ENCODE results near the gene JAG2. TPM values are rescaled to one million over a fixed set of nuclear protein-coding genes. Genes with fewer than 3 reads are reported as not detected.

JAG2 gene
- total RNA-seq, 1 experiment from 2014 or later, result 12.2 TPM

DNA sequence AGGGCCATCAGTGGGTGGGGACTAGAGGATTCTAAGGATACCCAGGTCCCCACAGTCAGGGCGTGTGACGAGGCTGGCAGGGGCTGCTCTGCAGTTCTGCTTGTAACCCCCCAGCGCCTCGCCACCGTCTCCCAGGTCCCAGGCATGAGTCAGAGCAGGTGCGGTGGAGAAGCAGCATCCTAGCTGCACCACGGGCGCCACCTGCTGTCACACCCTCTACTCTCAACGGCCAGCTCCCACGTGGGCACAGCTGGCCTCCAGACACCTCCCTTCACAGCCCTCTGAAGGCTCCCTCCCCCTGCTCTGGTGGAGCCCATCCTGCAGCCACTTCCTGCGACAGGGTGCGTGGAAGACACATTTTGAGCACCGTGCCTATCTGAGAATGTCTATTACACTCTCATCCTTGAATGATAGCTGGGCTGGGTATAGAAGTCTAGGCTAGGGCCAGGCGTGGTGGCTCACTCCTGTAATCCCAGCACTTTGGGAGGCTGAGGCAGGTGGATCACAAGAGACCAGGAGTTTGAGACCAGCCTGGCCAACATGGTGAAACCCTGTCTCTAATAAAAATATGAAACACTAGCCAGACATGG lies 19.5 kb upstream of the JAG2 start:
- CTCF ChIA-PET, result interaction anchor here (0.6 to 2.9 kb wide), 11 partner anchors 7 to 102 kb away, joined by 3 to 28 read pairs (median 4); partner anchors contain the start of genes JAG2 and NUDT14
- POLR2A ChIA-PET, result no interaction called here
- Mint-ChIP-seq H3K27ac (no peak overlapping the region), H3K9me3 (peaks cover 12% of the 10 kb centered on the region), H3K4me1 (peaks cover 12% of the 10 kb centered on the region), H3K27me3 (ENCODE audit: low read depth) (peaks cover 17% of the 10 kb centered on the region), H3K36me3 (no peaks in the 10 kb centered on the region), H3K4me3 (no peak overlapping the region)
- TF ChIP-seq HMGXB4 (CRISPR knock-in tag; IDR thresholded peaks at IDR 0.05) (no peak), USF2 (CRISPR knock-in tag; IDR thresholded peaks at IDR 0.05) (peak; percentile 27; the same call in 1 of the 2 replicates), MXD4 (CRISPR knock-in tag; IDR thresholded peaks at IDR 0.05; ENCODE audit: borderline replicate concordance) (no peak), ZNF396 (CRISPR knock-in tag; IDR thresholded peaks at IDR 0.05; ENCODE audit: borderline replicate concordance) (no peak)
- TF ChIP-seq, protein P1, sequence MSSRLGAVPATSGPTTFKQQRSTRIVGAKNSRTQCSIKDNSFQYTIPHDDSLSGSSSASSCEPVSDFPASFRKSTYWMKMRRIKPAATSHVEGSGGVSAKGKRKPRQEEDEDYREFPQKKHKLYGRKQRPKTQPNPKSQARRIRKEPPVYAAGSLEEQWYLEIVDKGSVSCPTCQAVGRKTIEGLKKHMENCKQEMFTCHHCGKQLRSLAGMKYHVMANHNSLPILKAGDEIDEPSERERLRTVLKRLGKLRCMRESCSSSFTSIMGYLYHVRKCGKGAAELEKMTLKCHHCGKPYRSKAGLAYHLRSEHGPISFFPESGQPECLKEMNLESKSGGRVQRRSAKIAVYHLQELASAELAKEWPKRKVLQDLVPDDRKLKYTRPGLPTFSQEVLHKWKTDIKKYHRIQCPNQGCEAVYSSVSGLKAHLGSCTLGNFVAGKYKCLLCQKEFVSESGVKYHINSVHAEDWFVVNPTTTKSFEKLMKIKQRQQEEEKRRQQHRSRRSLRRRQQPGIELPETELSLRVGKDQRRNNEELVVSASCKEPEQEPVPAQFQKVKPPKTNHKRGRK (CRISPR knock-in tag; IDR thresholded peaks at IDR 0.05; ENCODE audit: borderline replicate concordance), result no peak
- DNase-seq (ENCODE audit: low spot score) (peak; percentile 52), ATAC-seq (0 out of 2 replicates have a peak, but pooled peaks have one; percentile 34)

- ATAC-seq (no peak), DNase-seq (ENCODE audit: low spot score) (no peak)
- no peaks in the 10 kb centered on the region for H3K36me3 Mint-ChIP-seq
- ChIA-PET CTCF (interaction anchor here (0.9 to 2.9 kb wide), 5 partner anchors 11 to 96 kb away, joined by 4 to 28 read pairs (median 6); partner anchors contain the start of gene JAG2), POLR2A (no interaction called here)
- H3K27ac Mint-ChIP-seq, result no peak overlapping the region
- peaks cover 12% of the 10 kb centered on the region for H3K4me1 Mint-ChIP-seq
- peaks cover 12% of the 10 kb centered on the region for H3K9me3 Mint-ChIP-seq
- H3K4me3 Mint-ChIP-seq, result no peak overlapping the region
- peaks cover 24% of the 10 kb centered on the region for H3K27me3 Mint-ChIP-seq (ENCODE audit: low read depth)
- TF ChIP-seq, protein P2, sequence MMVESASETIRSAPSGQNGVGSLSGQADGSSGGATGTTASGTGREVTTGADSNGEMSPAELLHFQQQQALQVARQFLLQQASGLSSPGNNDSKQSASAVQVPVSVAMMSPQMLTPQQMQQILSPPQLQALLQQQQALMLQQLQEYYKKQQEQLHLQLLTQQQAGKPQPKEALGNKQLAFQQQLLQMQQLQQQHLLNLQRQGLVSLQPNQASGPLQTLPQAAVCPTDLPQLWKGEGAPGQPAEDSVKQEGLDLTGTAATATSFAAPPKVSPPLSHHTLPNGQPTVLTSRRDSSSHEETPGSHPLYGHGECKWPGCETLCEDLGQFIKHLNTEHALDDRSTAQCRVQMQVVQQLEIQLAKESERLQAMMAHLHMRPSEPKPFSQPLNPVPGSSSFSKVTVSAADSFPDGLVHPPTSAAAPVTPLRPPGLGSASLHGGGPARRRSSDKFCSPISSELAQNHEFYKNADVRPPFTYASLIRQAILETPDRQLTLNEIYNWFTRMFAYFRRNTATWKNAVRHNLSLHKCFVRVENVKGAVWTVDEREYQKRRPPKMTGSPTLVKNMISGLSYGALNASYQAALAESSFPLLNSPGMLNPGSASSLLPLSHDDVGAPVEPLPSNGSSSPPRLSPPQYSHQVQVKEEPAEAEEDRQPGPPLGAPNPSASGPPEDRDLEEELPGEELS (CRISPR knock-in tag; IDR thresholded peaks at IDR 0.05), result no peak
- TF ChIP-seq TEAD1 (CRISPR knock-in tag; IDR thresholded peaks at IDR 0.05) (no peak), MAX (CRISPR knock-in tag; IDR thresholded peaks at IDR 0.05) (no peak), SMAD4 (CRISPR knock-in tag; IDR thresholded peaks at IDR 0.05) (no peak), CDX4 (CRISPR knock-in tag; IDR thresholded peaks at IDR 0.05; ENCODE audit: borderline replicate concordance) (no peak), ZNF219 (CRISPR knock-in tag; IDR thresholded peaks at IDR 0.05; ENCODE audit: borderline replicate concordance) (no peak), CBFB (CRISPR knock-in tag; IDR thresholded peaks at IDR 0.05; ENCODE audit: low read depth) (no peak), CREM (CRISPR knock-in tag; IDR thresholded peaks at IDR 0.05) (no peak), ARID4B (CRISPR knock-in tag; IDR thresholded peaks at IDR 0.05; ENCODE audit: borderline replicate concordance) (no peak)
- TF ChIP-seq, protein P3, sequence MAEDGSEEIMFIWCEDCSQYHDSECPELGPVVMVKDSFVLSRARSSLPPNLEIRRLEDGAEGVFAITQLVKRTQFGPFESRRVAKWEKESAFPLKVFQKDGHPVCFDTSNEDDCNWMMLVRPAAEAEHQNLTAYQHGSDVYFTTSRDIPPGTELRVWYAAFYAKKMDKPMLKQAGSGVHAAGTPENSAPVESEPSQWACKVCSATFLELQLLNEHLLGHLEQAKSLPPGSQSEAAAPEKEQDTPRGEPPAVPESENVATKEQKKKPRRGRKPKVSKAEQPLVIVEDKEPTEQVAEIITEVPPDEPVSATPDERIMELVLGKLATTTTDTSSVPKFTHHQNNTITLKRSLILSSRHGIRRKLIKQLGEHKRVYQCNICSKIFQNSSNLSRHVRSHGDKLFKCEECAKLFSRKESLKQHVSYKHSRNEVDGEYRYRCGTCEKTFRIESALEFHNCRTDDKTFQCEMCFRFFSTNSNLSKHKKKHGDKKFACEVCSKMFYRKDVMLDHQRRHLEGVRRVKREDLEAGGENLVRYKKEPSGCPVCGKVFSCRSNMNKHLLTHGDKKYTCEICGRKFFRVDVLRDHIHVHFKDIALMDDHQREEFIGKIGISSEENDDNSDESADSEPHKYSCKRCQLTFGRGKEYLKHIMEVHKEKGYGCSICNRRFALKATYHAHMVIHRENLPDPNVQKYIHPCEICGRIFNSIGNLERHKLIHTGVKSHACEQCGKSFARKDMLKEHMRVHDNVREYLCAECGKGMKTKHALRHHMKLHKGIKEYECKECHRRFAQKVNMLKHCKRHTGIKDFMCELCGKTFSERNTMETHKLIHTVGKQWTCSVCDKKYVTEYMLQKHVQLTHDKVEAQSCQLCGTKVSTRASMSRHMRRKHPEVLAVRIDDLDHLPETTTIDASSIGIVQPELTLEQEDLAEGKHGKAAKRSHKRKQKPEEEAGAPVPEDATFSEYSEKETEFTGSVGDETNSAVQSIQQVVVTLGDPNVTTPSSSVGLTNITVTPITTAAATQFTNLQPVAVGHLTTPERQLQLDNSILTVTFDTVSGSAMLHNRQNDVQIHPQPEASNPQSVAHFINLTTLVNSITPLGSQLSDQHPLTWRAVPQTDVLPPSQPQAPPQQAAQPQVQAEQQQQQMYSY (CRISPR knock-in tag; IDR thresholded peaks at IDR 0.05), result no peak
These were observed 18.5 kb upstream of the JAG2 start for GRCh38 chr14:105187116-105187515.

All from WTC11 (cell line).